PC-9 (cell line): ENCODE measurements around the gene TGFBR3. TPM values are rescaled to one million over a fixed set of nuclear protein-coding genes. Genes with fewer than 3 reads are reported as not detected.
A peak's percentile ranks its signal among the peaks of the same experiment; 100 is the strongest.

Experiments used
- BruUV-seq: library from RNA; stranded (reverse); fragments of 400-500 nt; replicated peaks from 2 replicates; lab custom pipeline; 2021; lab: Mats Ljungman, UMichigan
- CTCF ChIA-PET: fragments of 300-600 bp; sonication (Branson Sonifier 250); formaldehyde crosslinking; loops from one replicate; lab custom pipeline; 2022; ENCODE audit warnings: antibody characterized with exemption; lab: Charles Lee
- POLR2A ChIA-PET: fragments of 300-600 bp; sonication (Branson Sonifier 250); formaldehyde crosslinking; loops from one replicate; lab custom pipeline; 2022; ENCODE audit warnings: antibody characterized with exemption; ENCODE audit not compliant: unreplicated experiment; lab: Charles Lee
- DNase-seq, 2 experiments: peaks; one replicate each; pipeline versions ENCODE4 v3.0.0 to v3.0.0-alpha.2; 2015 to 2022; ENCODE audit warnings: mixed read lengths in 1 of 2
- H2AFZ ChIP-seq: fragments of 200-600 bp; sonication (generic); 2 replicates; pipeline ENCODE4 v1.8.1; 2017; ENCODE audit warnings: antibody characterized with exemption
- H3F3A ChIP-seq: fragments of 200-600 bp; sonication (generic); 2 replicates; pipeline ENCODE4 v1.8.1; 2017; ENCODE audit warnings: antibody characterized with exemption, mild to moderate bottlenecking, low read depth; ENCODE audit not compliant: insufficient read depth
- H3K27ac ChIP-seq: fragments of 200-600 bp; sonication (generic); 2 replicates; pipeline ENCODE4 v1.6.1; 2016; ENCODE audit warnings: mixed run types
- H3K27me3 ChIP-seq: fragments of 200-600 bp; sonication (generic); 2 replicates; pipeline ENCODE4 v1.6.1; 2016; ENCODE audit warnings: low read depth, mixed run types; ENCODE audit not compliant: insufficient read depth
- H3K36me3 ChIP-seq: fragments of 200-600 bp; sonication (generic); 2 replicates; pipeline ENCODE4 v1.6.1; 2016; ENCODE audit warnings: low read depth, mixed run types
- H3K4me1 ChIP-seq: fragments of 200-600 bp; sonication (generic); replicated peaks from 2 replicates; pipeline ENCODE4 v1.6.1; 2016; ENCODE audit warnings: mixed run types; ENCODE audit not compliant: insufficient read depth
- H3K4me2 ChIP-seq: fragments of 200-600 bp; sonication (generic); 2 replicates; pipeline ENCODE4 v1.6.1; 2017; ENCODE audit warnings: mixed run types
- H3K4me3 ChIP-seq: fragments of 200-600 bp; sonication (generic); 2 replicates; pipeline ENCODE4 v1.6.1; 2016; ENCODE audit warnings: mixed run types
- H3K79me2 ChIP-seq: fragments of 200-600 bp; sonication (generic); 2 replicates; pipeline ENCODE4 v1.6.1; 2017; ENCODE audit warnings: low read depth, mixed run types
- H3K9me2 ChIP-seq: fragments of 200-600 bp; sonication (generic); 2 replicates; pipeline ENCODE4 v1.8.1; 2017; ENCODE audit warnings: mild to moderate bottlenecking; ENCODE audit not compliant: insufficient read depth
- H3K9me3 ChIP-seq: fragments of 200-600 bp; sonication (generic); 2 replicates; pipeline ENCODE4 v1.8.1; 2016; ENCODE audit warnings: low read depth; ENCODE audit not compliant: insufficient read depth
- H4K20me1 ChIP-seq: fragments of 200-600 bp; sonication (generic); 2 replicates; pipeline ENCODE4 v1.8.1; 2017; ENCODE audit not compliant: insufficient read depth
- CTCF ChIP-seq: fragments of 200-600 bp; sonication (generic); conservative IDR thresholded peaks from 2 replicates; pipeline ENCODE4 v1.6.1; 2017; ENCODE audit warnings: mixed run types, antibody characterized with exemption, mild to moderate bottlenecking, moderate library complexity
- EZH2 ChIP-seq: fragments of 200-600 bp; sonication (generic); IDR thresholded peaks from 2 replicates; pipeline ENCODE4 v1.8.0; 2017; ENCODE audit warnings: antibody characterized with exemption, low read depth
- intact Hi-C: fragments of 100-400 bp; cut with micrococcal nuclease; formaldehyde crosslinking; loops from one replicate; pipeline ENCODE4 v1.10.0; 2022; ENCODE audit not compliant: unreplicated experiment
- total RNA-seq: library from RNA; stranded (reverse); gene quantifications from 2 replicates; pipeline ENCODE4 v1.2.3, GENCODE V29; 2021

TGFBR3 gene
- total RNA-seq, 1 experiment from 2014 or later = 1.6 TPM

GRCh38 chr1:91885213-91885715 lies 687 bp downstream of the TGFBR3 start:
- Histone ChIP-seq H4K20me1 (no peaks in the 10 kb centered on the region), H3K9me3 (no peaks in the 10 kb centered on the region), H3K4me2 (peak overlapping the region; percentile 95), H3K4me1 (peaks cover 36% of the 10 kb centered on the region), H3F3A (peaks cover 7% of the 10 kb centered on the region; the same call in 1 of the 2 replicates), H3K27me3 (no peaks in the 10 kb centered on the region), H2AFZ (peak overlapping the region; percentile 94), H3K4me3 (peak overlapping the region; percentile 87), H3K27ac (no peak overlapping the region), H3K79me2 (peaks cover 33% of the 10 kb centered on the region), H3K36me3 (no peaks in the 10 kb centered on the region), H3K9me2 (no peaks in the 10 kb centered on the region)
- TF ChIP-seq EZH2 (no peak), CTCF (no peak)
- intact Hi-C loops = loop anchor here (5.0 kb wide), 3 partner anchors 88 to 373 kb away; no protein-coding TSS in a partner anchor
- CTCF ChIA-PET = interaction anchor here (1.3 to 1.8 kb wide), 2 partner anchors 16 to 81 kb away, joined by 3 to 5 read pairs; no protein-coding TSS in a partner anchor
- POLR2A ChIA-PET = no interaction called here
- DNase-seq = no peak
- BruUV-seq = no TSS peak

- H3K4me2 ChIP-seq = peak overlapping the region; percentile 95
- H4K20me1 ChIP-seq = no peaks in the 10 kb centered on the region
- ChIA-PET POLR2A (no interaction called here), CTCF (interaction anchor here (0.6 to 1.8 kb wide), 4 partner anchors 16 to 282 kb away, joined by 3 to 5 read pairs (median 4); no protein-coding TSS in a partner anchor)
- no peaks in the 10 kb centered on the region for H3K9me3 ChIP-seq
- intact Hi-C loops = loop anchor here (5.0 kb wide), 3 partner anchors 87 to 372 kb away; no protein-coding TSS in a partner anchor
- H3K4me3 ChIP-seq = peak overlapping the region; percentile 87
- no peak overlapping the region for H3K27ac ChIP-seq
- H3K36me3 ChIP-seq = no peaks in the 10 kb centered on the region
- peak overlapping the region; percentile 94 for H2AFZ ChIP-seq
- DNase-seq = no peak
- H3K27me3 ChIP-seq = no peaks in the 10 kb centered on the region
- H3K9me2 ChIP-seq = no peaks in the 10 kb centered on the region
- H3K4me1 ChIP-seq = peaks cover 36% of the 10 kb centered on the region
- TF ChIP-seq EZH2 (no peak), CTCF (no peak)
- peaks cover 7% of the 10 kb centered on the region; the same call in 1 of the 2 replicates for H3F3A ChIP-seq
- TSS peak; percentile 19 for BruUV-seq
- H3K79me2 ChIP-seq = peaks cover 39% of the 10 kb centered on the region
Observed at GRCh38 chr1:91884459-91885212, 1.3 kb downstream of the TGFBR3 start.

- Histone ChIP-seq H3K4me1 (peaks cover 44% of the 10 kb centered on the region), H3K36me3 (no peaks in the 10 kb centered on the region), H3K9me3 (no peaks in the 10 kb centered on the region), H3K4me2 (peak overlapping the region; percentile 95), H3K27ac (no peak overlapping the region), H3F3A (peaks cover 13% of the 10 kb centered on the region; the same call in 1 of the 2 replicates), H3K79me2 (peaks cover 47% of the 10 kb centered on the region), H2AFZ (no peak overlapping the region), H4K20me1 (no peaks in the 10 kb centered on the region), H3K9me2 (no peaks in the 10 kb centered on the region), H3K27me3 (no peaks in the 10 kb centered on the region), H3K4me3 (no peak overlapping the region)
- ChIA-PET POLR2A (interaction anchor here (0.6 kb wide), 1 partner anchor 790 kb away, joined by 3 read pairs; no protein-coding TSS in a partner anchor), CTCF (interaction anchor here (0.6 to 1.8 kb wide), 3 partner anchors 17 to 371 kb away, joined by 3 to 5 read pairs (median 4); no protein-coding TSS in a partner anchor)
- BruUV-seq = no TSS peak
- DNase-seq = peak in 1 of 2 experiments; percentile 45
- intact Hi-C loops = no loop called here
- TF ChIP-seq EZH2 (no peak), CTCF (peak; percentile 80)
Observed at GRCh38 chr1:91883470-91883869, 2.5 kb downstream of the TGFBR3 start.
